ENCODE measurements around the gene NNMT. TPM values are rescaled to one million over a fixed set of nuclear protein-coding genes. Genes with fewer than 3 reads are reported as not detected.

Gene NNMT
- total and polyA plus RNA-seq, 2 experiments from 2014 or later = 1,043 to 1,317 TPM

GRCh38 chr11:114258696-114259095 is 37.5 kb upstream of the NNMT start:
- H4K20me1 ChIP-seq (ENCODE audit: insufficient read depth) = no peaks in the 10 kb centered on the region
- no peak overlapping the region for H3K4me3 ChIP-seq
- no peak overlapping the region for H3K9ac ChIP-seq
- H3F3A ChIP-seq (ENCODE audit: insufficient read depth) = no peaks in the 10 kb centered on the region
- no peak overlapping the region for H2AFZ ChIP-seq
- TF ChIP-seq EZH2phosphoT487 (IDR thresholded peaks at IDR 0.05; ENCODE audit: insufficient read depth, low read depth) = no peak
- no peak for TF ChIP-seq EZH2 (IDR thresholded peaks at IDR 0.05; ENCODE audit: insufficient read depth, poor library complexity, severe bottlenecking)
- H3K4me2 ChIP-seq (ENCODE audit: unreplicated experiment) = no peak overlapping the region
- no peak overlapping the region for H3K27ac ChIP-seq
- H3K27me3 ChIP-seq (replicated peaks; ENCODE audit: insufficient read depth) = peaks cover 7% of the 10 kb centered on the region; the same call in 1 of the 2 replicates
- no peaks in the 10 kb centered on the region for H3K36me3 ChIP-seq (ENCODE audit: low read depth)
- DNase-seq = no peak
- no peaks in the 10 kb centered on the region for H3K9me2 ChIP-seq (ENCODE audit: insufficient read depth)
- H3K4me1 ChIP-seq (ENCODE audit: insufficient read depth) = no peaks in the 10 kb centered on the region
- no peaks in the 10 kb centered on the region for H3K79me2 ChIP-seq (ENCODE audit: insufficient read depth)
- H3K9me3 ChIP-seq (ENCODE audit: low read depth) = no peaks in the 10 kb centered on the region
- in situ Hi-C loops (cut with MboI) = no loop called here
- 69 to 72% methylated on average over 7 of the region's 7 CpGs for WGBS, 2 experiments (ENCODE audit: low coverage in 1 of 2, low lambda C conversion rate in 2 of 2, missing lambda C conversion rate in 2 of 2)

DNA sequence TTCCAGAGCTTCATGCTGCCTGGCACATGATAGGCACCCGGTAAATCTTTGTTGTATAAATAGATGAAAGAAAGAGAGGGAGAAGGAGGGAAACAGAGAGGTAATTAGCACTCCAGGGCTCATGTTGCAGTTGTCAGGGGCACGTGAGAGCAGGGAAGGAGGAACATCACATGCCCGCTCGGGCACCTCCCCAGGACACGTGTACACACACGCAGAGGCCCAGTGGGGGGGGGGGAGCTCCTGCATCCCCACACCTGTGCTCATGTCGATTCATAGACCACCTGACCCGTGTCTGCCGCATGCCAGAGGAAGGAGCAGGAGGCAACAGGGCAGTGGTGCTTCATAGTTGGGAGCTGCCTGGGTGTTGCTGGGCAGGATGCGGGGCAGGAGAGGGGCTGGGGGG is 37.1 kb upstream of the NNMT start:
- H3K27ac ChIP-seq = no peak overlapping the region
- no peaks in the 10 kb centered on the region for H3F3A ChIP-seq (ENCODE audit: insufficient read depth)
- no peaks in the 10 kb centered on the region for H3K36me3 ChIP-seq (ENCODE audit: low read depth)
- whole genome bisulfite sequencing, 2 experiments (ENCODE audit: low coverage in 1 of 2, low lambda C conversion rate in 2 of 2, missing lambda C conversion rate in 2 of 2) = 54 to 60% methylated on average over 7 to 10 of the region's 10 CpGs
- in situ Hi-C loops (cut with MboI) = no loop called here
- DNase-seq = no peak
- no peaks in the 10 kb centered on the region for H3K4me1 ChIP-seq (ENCODE audit: insufficient read depth)
- no peaks in the 10 kb centered on the region for H3K9me3 ChIP-seq (ENCODE audit: low read depth)
- H3K79me2 ChIP-seq (ENCODE audit: insufficient read depth) = no peaks in the 10 kb centered on the region
- peaks cover 10% of the 10 kb centered on the region; the same call in 1 of the 2 replicates for H3K27me3 ChIP-seq (replicated peaks; ENCODE audit: insufficient read depth)
- H3K4me2 ChIP-seq (ENCODE audit: unreplicated experiment) = no peak overlapping the region
- TF ChIP-seq EZH2 (IDR thresholded peaks at IDR 0.05; ENCODE audit: insufficient read depth, poor library complexity, severe bottlenecking) (no peak), EZH2phosphoT487 (IDR thresholded peaks at IDR 0.05; ENCODE audit: insufficient read depth, low read depth) (no peak)
- H4K20me1 ChIP-seq (ENCODE audit: insufficient read depth) = no peaks in the 10 kb centered on the region
- H2AFZ ChIP-seq = no peak overlapping the region
- H3K9me2 ChIP-seq (ENCODE audit: insufficient read depth) = no peaks in the 10 kb centered on the region
- no peak overlapping the region for H3K4me3 ChIP-seq
- no peak overlapping the region for H3K9ac ChIP-seq

GRCh38 chr11:114259551-114259983 is 36.6 kb upstream of the NNMT start:
- no peak overlapping the region for H3K4me3 ChIP-seq
- no peak overlapping the region for H3K4me2 ChIP-seq (ENCODE audit: unreplicated experiment)
- WGBS, 2 experiments (ENCODE audit: low coverage in 1 of 2, low lambda C conversion rate in 2 of 2, missing lambda C conversion rate in 2 of 2) = 78 to 81% methylated on average over 10 to 12 of the region's 12 CpGs
- no peaks in the 10 kb centered on the region for H3K9me3 ChIP-seq (ENCODE audit: low read depth)
- no peaks in the 10 kb centered on the region for H3F3A ChIP-seq (ENCODE audit: insufficient read depth)
- H3K27me3 ChIP-seq (replicated peaks; ENCODE audit: insufficient read depth) = peaks cover 13% of the 10 kb centered on the region; the same call in 1 of the 2 replicates
- no peaks in the 10 kb centered on the region for H4K20me1 ChIP-seq (ENCODE audit: insufficient read depth)
- H3K9me2 ChIP-seq (ENCODE audit: insufficient read depth) = no peaks in the 10 kb centered on the region
- DNase-seq = no peak
- no peak overlapping the region for H3K27ac ChIP-seq
- no peaks in the 10 kb centered on the region for H3K79me2 ChIP-seq (ENCODE audit: insufficient read depth)
- in situ Hi-C loops (cut with MboI) = no loop called here
- TF ChIP-seq EZH2phosphoT487 (IDR thresholded peaks at IDR 0.05; ENCODE audit: insufficient read depth, low read depth) (no peak), EZH2 (IDR thresholded peaks at IDR 0.05; ENCODE audit: insufficient read depth, poor library complexity, severe bottlenecking) (no peak)
- no peaks in the 10 kb centered on the region for H3K4me1 ChIP-seq (ENCODE audit: insufficient read depth)
- H2AFZ ChIP-seq = no peak overlapping the region
- H3K9ac ChIP-seq = no peak overlapping the region
- H3K36me3 ChIP-seq (ENCODE audit: low read depth) = no peaks in the 10 kb centered on the region

DNA sequence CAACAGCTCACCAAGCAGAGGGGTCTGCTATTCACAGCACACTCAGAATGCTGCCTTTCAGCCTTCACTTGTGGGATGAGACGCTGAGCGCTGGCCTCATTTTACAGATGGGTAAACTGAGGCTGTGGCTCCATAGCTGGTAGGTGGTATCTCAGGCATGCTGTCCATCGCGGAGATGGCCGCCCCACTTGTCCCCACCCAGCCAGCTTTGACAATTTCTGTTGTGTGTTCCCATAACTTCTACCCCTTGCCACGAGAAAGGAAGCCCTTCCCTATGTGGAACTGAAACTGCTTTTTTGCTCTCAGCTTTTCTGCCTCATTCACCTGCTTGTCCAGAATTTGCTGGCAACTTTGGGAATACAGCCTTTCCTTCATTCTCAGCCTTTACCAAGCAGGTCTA is 36.1 kb upstream of the NNMT start:
- 85 to 86% methylated on average over 6 of the region's 6 CpGs for WGBS, 2 experiments (ENCODE audit: low coverage in 1 of 2, low lambda C conversion rate in 2 of 2, missing lambda C conversion rate in 2 of 2)
- in situ Hi-C loops (cut with MboI) = loop anchor here (5.0 to 10.0 kb wide), 2 partner anchors 265 to 358 kb away; partner anchors contain the start of gene HTR3B

More for the DNA sequence above, 36.1 kb upstream of the NNMT start:
- Histone ChIP-seq H3K9me2 (ENCODE audit: insufficient read depth) (no peaks in the 10 kb centered on the region), H3K4me1 (ENCODE audit: insufficient read depth) (no peaks in the 10 kb centered on the region), H3K79me2 (ENCODE audit: insufficient read depth) (no peaks in the 10 kb centered on the region), H3F3A (ENCODE audit: insufficient read depth) (no peaks in the 10 kb centered on the region), H3K4me2 (ENCODE audit: unreplicated experiment) (no peak overlapping the region), H3K27me3 (replicated peaks; ENCODE audit: insufficient read depth) (peaks cover 15% of the 10 kb centered on the region), H3K9ac (no peak overlapping the region), H3K36me3 (ENCODE audit: low read depth) (no peaks in the 10 kb centered on the region), H3K9me3 (ENCODE audit: low read depth) (no peaks in the 10 kb centered on the region), H3K27ac (no peak overlapping the region), H3K4me3 (no peak overlapping the region), H2AFZ (no peak overlapping the region), H4K20me1 (ENCODE audit: insufficient read depth) (no peaks in the 10 kb centered on the region)
- no peak for DNase-seq
- TF ChIP-seq EZH2phosphoT487 (IDR thresholded peaks at IDR 0.05; ENCODE audit: insufficient read depth, low read depth) (no peak), EZH2 (IDR thresholded peaks at IDR 0.05; ENCODE audit: insufficient read depth, poor library complexity, severe bottlenecking) (no peak)

Measured in GM23248 (cell line).